HG03159 (cell line): ENCODE results near the gene PTHLH.

ENCODE experiments used
- ATAC-seq: cut with Tn5 transposase; IDR thresholded peaks from one replicate; pipeline ENCODE4 v1.9.1; 2021; ENCODE audit warnings: mild to moderate bottlenecking, moderate library complexity; ENCODE audit not compliant: unreplicated experiment

PTHLH gene

GRCh38 chr12:27972721-27973120, at the start of gene PTHLH:
Gene PTHLH, minus strand, starts transcription at chr12:27972733. Its CDS starts 3,239 bp downstream, at chr12:27969494.
- no peak for ATAC-seq

GRCh38 chr12:28021704-28022103, 49.2 kb upstream of the PTHLH start:
- ATAC-seq: no peak

GRCh38 chr12:28017873-28018255, 45.3 kb upstream of the PTHLH start:
- ATAC-seq: no peak

- no peak for ATAC-seq
These were observed 44.8 kb upstream of the PTHLH start for GRCh38 chr12:28017126-28017872.

GRCh38 chr12:28015165-28015564, 42.6 kb upstream of the PTHLH start:
- no peak for ATAC-seq

GRCh38 chr12:28014196-28014595, 41.7 kb upstream of the PTHLH start:
- ATAC-seq: no peak

GRCh38 chr12:28012333-28012918, 39.9 kb upstream of the PTHLH start:
- no peak for ATAC-seq

GRCh38 chr12:28010036-28010435, 37.5 kb upstream of the PTHLH start:
- ATAC-seq: no peak

- no peak for ATAC-seq
These were observed 27.4 kb upstream of the PTHLH start for GRCh38 chr12:27999970-28000369.

GRCh38 chr12:27999521-27999920, 27.0 kb upstream of the PTHLH start:
- no peak for ATAC-seq

- ATAC-seq: no peak
These were observed 26.1 kb upstream of the PTHLH start for GRCh38 chr12:27998658-27999057.

- ATAC-seq: no peak
These were observed 25.6 kb upstream of the PTHLH start for GRCh38 chr12:27998170-27998569.

GRCh38 chr12:27996761-27997160, 24.2 kb upstream of the PTHLH start:
- ATAC-seq: no peak

- no peak for ATAC-seq
These were observed 22.9 kb upstream of the PTHLH start for GRCh38 chr12:27995406-27995805.

- ATAC-seq: no peak
These were observed 16.2 kb upstream of the PTHLH start for GRCh38 chr12:27988594-27989233.

- ATAC-seq: no peak
These were observed 14.8 kb upstream of the PTHLH start for GRCh38 chr12:27987331-27987730.

- ATAC-seq: no peak
These were observed 11.7 kb upstream of the PTHLH start for GRCh38 chr12:27984275-27984674.

GRCh38 chr12:27982951-27983350, 10.4 kb upstream of the PTHLH start:
- ATAC-seq: no peak

GRCh38 chr12:27982385-27982784, 9.9 kb upstream of the PTHLH start:
- no peak for ATAC-seq

GRCh38 chr12:27981874-27982273, 9.3 kb upstream of the PTHLH start:
- no peak for ATAC-seq

GRCh38 chr12:27979145-27979544, 6.6 kb upstream of the PTHLH start:
- no peak for ATAC-seq
